Rectal smooth muscle tissue (tissue), 1 donor: ENCODE results near the gene CPED1.

Source experiments
- H3K27ac ChIP-seq: one replicate; pipeline ENCODE4 v1.7.0; 2013; ENCODE audit warnings: low read depth, low read length, inconsistent platforms
- H3K27me3 ChIP-seq: one replicate; pipeline ENCODE4 v1.7.0; 2013; ENCODE audit warnings: low read length; ENCODE audit not compliant: control insufficient read depth, insufficient read depth
- H3K36me3 ChIP-seq: one replicate; pipeline ENCODE4 v1.7.0; 2013; ENCODE audit warnings: low read length; ENCODE audit not compliant: control insufficient read depth, insufficient read depth
- H3K4me1 ChIP-seq: one replicate; pipeline ENCODE4 v1.7.0; 2013; ENCODE audit warnings: low read length; ENCODE audit not compliant: control insufficient read depth, insufficient read depth
- H3K4me3 ChIP-seq: one replicate; pipeline ENCODE4 v1.7.0; 2013; ENCODE audit warnings: low read length
- H3K9ac ChIP-seq: one replicate; pipeline ENCODE4 v1.7.0; 2013; ENCODE audit warnings: low read length

CPED1 gene

GRCh38 chr7:120985130-120985758 is 3.3 kb upstream of the CPED1 start:
- H3K27me3 ChIP-seq, result no peaks in the 10 kb centered on the region
- no peak overlapping the region for H3K27ac ChIP-seq
- no peaks in the 10 kb centered on the region for H3K36me3 ChIP-seq
- peaks cover 3% of the 10 kb centered on the region for H3K4me1 ChIP-seq
- no peak overlapping the region for H3K9ac ChIP-seq
- H3K4me3 ChIP-seq, result no peak overlapping the region

- H3K4me1 ChIP-seq, result peaks cover 3% of the 10 kb centered on the region
- no peak overlapping the region for H3K4me3 ChIP-seq
- no peaks in the 10 kb centered on the region for H3K27me3 ChIP-seq
- no peaks in the 10 kb centered on the region for H3K36me3 ChIP-seq
- H3K27ac ChIP-seq, result no peak overlapping the region
- H3K9ac ChIP-seq, result no peak overlapping the region
Measured at GRCh38 chr7:120985839-120986238, 2.7 kb upstream of the CPED1 start.

GRCh38 chr7:120986650-120987049 is 1.9 kb upstream of the CPED1 start:
- no peaks in the 10 kb centered on the region for H3K27me3 ChIP-seq
- no peak overlapping the region for H3K9ac ChIP-seq
- H3K36me3 ChIP-seq, result no peaks in the 10 kb centered on the region
- no peak overlapping the region for H3K4me3 ChIP-seq
- H3K27ac ChIP-seq, result no peak overlapping the region
- peaks cover 3% of the 10 kb centered on the region for H3K4me1 ChIP-seq

- no peak overlapping the region for H3K9ac ChIP-seq
- H3K4me1 ChIP-seq, result peaks cover 3% of the 10 kb centered on the region
- H3K36me3 ChIP-seq, result no peaks in the 10 kb centered on the region
- no peak overlapping the region for H3K27ac ChIP-seq
- H3K27me3 ChIP-seq, result no peaks in the 10 kb centered on the region
- no peak overlapping the region for H3K4me3 ChIP-seq
Measured at GRCh38 chr7:120987280-120987679, 1.2 kb upstream of the CPED1 start.

GRCh38 chr7:120987683-120988590 is 574 bp upstream of the CPED1 start:
- H3K36me3 ChIP-seq, result no peaks in the 10 kb centered on the region
- peak overlapping the region; percentile 89 for H3K27ac ChIP-seq
- no peak overlapping the region for H3K9ac ChIP-seq
- H3K27me3 ChIP-seq, result no peaks in the 10 kb centered on the region
- H3K4me3 ChIP-seq, result peak overlapping the region; percentile 59
- H3K4me1 ChIP-seq, result peaks cover 3% of the 10 kb centered on the region

GRCh38 chr7:120989257-120990220 is 1.0 kb downstream of the CPED1 start:
- Histone ChIP-seq H3K4me3 (peak overlapping the region; percentile 59), H3K36me3 (no peaks in the 10 kb centered on the region), H3K27me3 (no peaks in the 10 kb centered on the region), H3K4me1 (peaks cover 3% of the 10 kb centered on the region), H3K27ac (peak overlapping the region; percentile 89), H3K9ac (peak overlapping the region; percentile 12)

- Histone ChIP-seq H3K27me3 (no peaks in the 10 kb centered on the region), H3K36me3 (no peaks in the 10 kb centered on the region), H3K9ac (peak overlapping the region; percentile 38), H3K27ac (peak overlapping the region; percentile 89), H3K4me1 (peaks cover 3% of the 10 kb centered on the region), H3K4me3 (peak overlapping the region; percentile 63)
Measured at GRCh38 chr7:120990468-120991118, 2.1 kb downstream of the CPED1 start.

- no peak overlapping the region for H3K9ac ChIP-seq
- H3K4me3 ChIP-seq, result peak overlapping the region; percentile 63
Measured at GRCh38 chr7:120991161-120991560, 2.6 kb downstream of the CPED1 start.

GRCh38 chr7:120991581-120991980 is 3.1 kb downstream of the CPED1 start:
- Histone ChIP-seq H3K4me3 (peak overlapping the region; percentile 29), H3K4me1 (peaks cover 4% of the 10 kb centered on the region), H3K27ac (peak overlapping the region; percentile 89), H3K27me3 (no peaks in the 10 kb centered on the region), H3K9ac (no peak overlapping the region), H3K36me3 (no peaks in the 10 kb centered on the region)

More at GRCh38 chr7:120991161-120991560, 2.6 kb downstream of the CPED1 start:
- Histone ChIP-seq H3K36me3 (no peaks in the 10 kb centered on the region), H3K27me3 (no peaks in the 10 kb centered on the region), H3K4me1 (peaks cover 3% of the 10 kb centered on the region), H3K27ac (peak overlapping the region; percentile 89)

- H3K4me1 ChIP-seq, result peaks cover 8% of the 10 kb centered on the region
- H3K27ac ChIP-seq, result peak overlapping the region; percentile 89
- H3K27me3 ChIP-seq, result no peaks in the 10 kb centered on the region
- H3K36me3 ChIP-seq, result no peaks in the 10 kb centered on the region
- H3K4me3 ChIP-seq, result peak overlapping the region; percentile 7
- no peak overlapping the region for H3K9ac ChIP-seq
Measured at GRCh38 chr7:120992272-120992964, 3.9 kb downstream of the CPED1 start.

GRCh38 chr7:120992965-120993494 is 4.5 kb downstream of the CPED1 start:
- Histone ChIP-seq H3K9ac (no peak overlapping the region), H3K36me3 (no peaks in the 10 kb centered on the region), H3K4me3 (no peak overlapping the region), H3K27me3 (no peaks in the 10 kb centered on the region), H3K27ac (no peak overlapping the region), H3K4me1 (peaks cover 8% of the 10 kb centered on the region)
